IgD-negative memory B cell (primary cell): ENCODE data around the gene TMBIM4. TPM values are rescaled to one million over a fixed set of nuclear protein-coding genes. Genes with fewer than 3 reads are reported as not detected.

ENCODE experiments used
- H3K27ac Mint-ChIP-seq, 3 donors: one replicate each; pipeline ENCODE4 v1.8.0; 2020 to 2022; ENCODE audit warnings: mild to moderate bottlenecking in 3 of 3, mixed read lengths in 3 of 3, moderate library complexity in 1 of 3
- H3K27me3 Mint-ChIP-seq: one replicate; pipeline ENCODE4 v1.8.0; 2021; ENCODE audit warnings: mixed read lengths
- H3K36me3 Mint-ChIP-seq: one replicate; pipeline ENCODE4 v1.8.0; 2020; ENCODE audit warnings: mild to moderate bottlenecking, mixed read lengths
- H3K4me1 Mint-ChIP-seq, 3 donors: one replicate each; pipeline ENCODE4 v1.8.0; 2020 to 2022; ENCODE audit warnings: mixed read lengths in 3 of 3, mild to moderate bottlenecking in 1 of 3
- H3K4me3 Mint-ChIP-seq, 4 donors: one replicate each; pipeline ENCODE4 v1.8.0; 2020 to 2022; ENCODE audit warnings: mild to moderate bottlenecking in 4 of 4, mixed read lengths in 4 of 4, moderate library complexity in 3 of 4
- H3K9me3 Mint-ChIP-seq, 3 donors: one replicate each; pipeline ENCODE4 v1.8.0; 2020 to 2021; ENCODE audit warnings: mixed read lengths in 3 of 3, mild to moderate bottlenecking in 1 of 3
- polyA plus RNA-seq: library from polyadenylated mRNA; unstranded; fragments of 300-500 nt; fragmentation: Illumina TruSeq; gene quantifications from one replicate; pipeline ENCODE4 v1.2.3, GENCODE V29; 2021

Gene TMBIM4
- polyA plus RNA-seq, 1 donor from 2014 or later: 324 TPM

GRCh38 chr12:66139328-66139727, 30.5 kb downstream of the TMBIM4 start:
- Mint-ChIP-seq H3K36me3 (peaks cover 26% of the 10 kb centered on the region), H3K4me3 (no peak overlapping the region), H3K9me3 (peaks cover 0 to 11% (median 0%) of the 10 kb centered on the region in 3 donors), H3K27me3 (no peaks in the 10 kb centered on the region), H3K4me1 (no peaks in the 10 kb centered on the region), H3K27ac (no peak overlapping the region)

GRCh38 chr12:66137937-66138336, 31.9 kb downstream of the TMBIM4 start:
- no peaks in the 10 kb centered on the region for H3K4me1 Mint-ChIP-seq

GRCh38 chr12:66132408-66132807, 37.4 kb downstream of the TMBIM4 start:
- H3K4me3 Mint-ChIP-seq: peak overlapping the region in 3 of 4 donors; percentile 5 to 98 (median 96)
- peaks cover 0 to 3% (median 0%) of the 10 kb centered on the region in 3 donors for H3K9me3 Mint-ChIP-seq
- peaks cover 11% of the 10 kb centered on the region for H3K36me3 Mint-ChIP-seq
- peak overlapping the region in 1 of 3 donors; percentile 37 for H3K27ac Mint-ChIP-seq
- H3K27me3 Mint-ChIP-seq: no peaks in the 10 kb centered on the region
- peaks cover 31 to 37% (median 32%) of the 10 kb centered on the region in 3 donors for H3K4me1 Mint-ChIP-seq

More at GRCh38 chr12:66137937-66138336, 31.9 kb downstream of the TMBIM4 start:
- Mint-ChIP-seq H3K9me3 (peaks cover 0 to 11% (median 0%) of the 10 kb centered on the region in 3 donors), H3K27me3 (no peaks in the 10 kb centered on the region), H3K36me3 (peaks cover 26% of the 10 kb centered on the region), H3K27ac (no peak overlapping the region), H3K4me3 (no peak overlapping the region)

- Mint-ChIP-seq H3K9me3 (peaks cover 0 to 3% (median 0%) of the 10 kb centered on the region in 3 donors), H3K27me3 (no peaks in the 10 kb centered on the region), H3K36me3 (peaks cover 15% of the 10 kb centered on the region), H3K4me3 (peak overlapping the region; percentile 96 to 98 (median 97)), H3K4me1 (peaks cover 32 to 42% (median 35%) of the 10 kb centered on the region in 3 donors), H3K27ac (peak overlapping the region; percentile 86 to 98 (median 94))
Measured at GRCh38 chr12:66131067-66131688, 38.6 kb downstream of the TMBIM4 start.

GRCh38 chr12:66130267-66131066, 39.3 kb downstream of the TMBIM4 start, which contains the start of gene LLPH:
LLPH (minus strand) TSS chr12:66130750; CDS start chr12:66129106, 1,644 bp downstream.
- H3K36me3 Mint-ChIP-seq: peaks cover 16% of the 10 kb centered on the region
- H3K9me3 Mint-ChIP-seq: peaks cover 0 to 3% (median 0%) of the 10 kb centered on the region in 3 donors
- peak within 1 kb of the TSS; percentile 96 to 98 (median 97) for H3K4me3 Mint-ChIP-seq
- peak within 1 kb of the TSS; percentile 86 to 98 (median 94) for H3K27ac Mint-ChIP-seq
- peaks cover 32 to 46% (median 35%) of the 10 kb centered on the region in 3 donors for H3K4me1 Mint-ChIP-seq
- no peaks in the 10 kb centered on the region for H3K27me3 Mint-ChIP-seq

GRCh38 chr12:66129934-66130266, 39.9 kb downstream of the TMBIM4 start:
- H3K27ac Mint-ChIP-seq: peak overlapping the region; percentile 86 to 98 (median 94)
- no peaks in the 10 kb centered on the region for H3K27me3 Mint-ChIP-seq
- peaks cover 36 to 52% (median 39%) of the 10 kb centered on the region in 3 donors for H3K4me1 Mint-ChIP-seq
- H3K4me3 Mint-ChIP-seq: peak overlapping the region; percentile 96 to 98 (median 97)
- peaks cover 16% of the 10 kb centered on the region for H3K36me3 Mint-ChIP-seq
- H3K9me3 Mint-ChIP-seq: peaks cover 0 to 3% (median 0%) of the 10 kb centered on the region in 3 donors

- Mint-ChIP-seq H3K4me1 (peaks cover 36 to 56% (median 39%) of the 10 kb centered on the region in 3 donors), H3K27me3 (no peaks in the 10 kb centered on the region), H3K36me3 (peaks cover 17% of the 10 kb centered on the region), H3K9me3 (peaks cover 0 to 3% (median 0%) of the 10 kb centered on the region in 3 donors), H3K27ac (peak overlapping the region in 2 of 3 donors; percentile 35 to 69), H3K4me3 (peak overlapping the region in 1 of 4 donors; percentile 96)
Measured at GRCh38 chr12:66127650-66128049, 42.1 kb downstream of the TMBIM4 start.

GRCh38 chr12:66120477-66120876, 49.3 kb downstream of the TMBIM4 start:
- H3K4me1 Mint-ChIP-seq: peaks cover 4 to 10% (median 5%) of the 10 kb centered on the region in 3 donors
- H3K36me3 Mint-ChIP-seq: peaks cover 2% of the 10 kb centered on the region
- no peaks in the 10 kb centered on the region for H3K27me3 Mint-ChIP-seq
- H3K27ac Mint-ChIP-seq: no peak overlapping the region
- no peak overlapping the region for H3K4me3 Mint-ChIP-seq
- H3K9me3 Mint-ChIP-seq: no peaks in the 10 kb centered on the region

GRCh38 chr12:66119870-66120241, 49.9 kb downstream of the TMBIM4 start:
- Mint-ChIP-seq H3K4me1 (peaks cover 0 to 4% (median 2%) of the 10 kb centered on the region in 3 donors), H3K27ac (no peak overlapping the region), H3K4me3 (no peak overlapping the region), H3K9me3 (no peaks in the 10 kb centered on the region), H3K36me3 (peaks cover 2% of the 10 kb centered on the region), H3K27me3 (no peaks in the 10 kb centered on the region)

GRCh38 chr12:66119229-66119869, 50.4 kb downstream of the TMBIM4 start:
- H3K27me3 Mint-ChIP-seq: no peaks in the 10 kb centered on the region
- H3K9me3 Mint-ChIP-seq: no peaks in the 10 kb centered on the region
- no peak overlapping the region for H3K27ac Mint-ChIP-seq
- peaks cover 2% of the 10 kb centered on the region for H3K36me3 Mint-ChIP-seq
- peaks cover 0 to 2% (median 0%) of the 10 kb centered on the region in 3 donors for H3K4me1 Mint-ChIP-seq
- no peak overlapping the region for H3K4me3 Mint-ChIP-seq

- Mint-ChIP-seq H3K9me3 (no peaks in the 10 kb centered on the region), H3K27ac (no peak overlapping the region), H3K36me3 (peaks cover 2% of the 10 kb centered on the region), H3K4me3 (no peak overlapping the region), H3K27me3 (no peaks in the 10 kb centered on the region), H3K4me1 (peaks cover 0 to 2% (median 0%) of the 10 kb centered on the region in 3 donors)
Measured at GRCh38 chr12:66118240-66118891, 51.4 kb downstream of the TMBIM4 start.

- Mint-ChIP-seq H3K4me1 (peaks cover 0 to 2% (median 0%) of the 10 kb centered on the region in 3 donors), H3K27ac (no peak overlapping the region), H3K27me3 (no peaks in the 10 kb centered on the region), H3K4me3 (no peak overlapping the region), H3K36me3 (no peaks in the 10 kb centered on the region), H3K9me3 (no peaks in the 10 kb centered on the region)
Measured at GRCh38 chr12:66117242-66117641, 52.6 kb downstream of the TMBIM4 start.

- no peaks in the 10 kb centered on the region for H3K27me3 Mint-ChIP-seq
Measured at GRCh38 chr12:66115071-66115600, 54.7 kb downstream of the TMBIM4 start.

GRCh38 chr12:66113471-66113870, 56.3 kb downstream of the TMBIM4 start:
- no peak overlapping the region for H3K4me3 Mint-ChIP-seq
- H3K27me3 Mint-ChIP-seq: no peaks in the 10 kb centered on the region
- H3K4me1 Mint-ChIP-seq: no peaks in the 10 kb centered on the region
- peak overlapping the region in 1 of 3 donors; percentile 36 for H3K27ac Mint-ChIP-seq
- no peaks in the 10 kb centered on the region for H3K9me3 Mint-ChIP-seq
- no peaks in the 10 kb centered on the region for H3K36me3 Mint-ChIP-seq

More at GRCh38 chr12:66115071-66115600, 54.7 kb downstream of the TMBIM4 start:
- Mint-ChIP-seq H3K4me1 (peaks cover 0 to 2% (median 0%) of the 10 kb centered on the region in 3 donors), H3K27ac (no peak overlapping the region), H3K36me3 (no peaks in the 10 kb centered on the region), H3K9me3 (no peaks in the 10 kb centered on the region), H3K4me3 (no peak overlapping the region)
